Measurements from ENCODE around the gene ADCY5. TPM values are rescaled to one million over a fixed set of nuclear protein-coding genes. Genes with fewer than 3 reads are reported as not detected.

ADCY5 gene
- total and polyA plus RNA-seq, 2 donors (not counting 1 experiment from before 2014, with no cell fraction given) = not detected

GRCh38 chr3:123267821-123268220, 181.1 kb downstream of the ADCY5 start:
- H2AFZ ChIP-seq (ENCODE audit: insufficient read depth, low read depth, low read length, poor library complexity, severe bottlenecking) = no peak overlapping the region
- H3K4me3 Mint-ChIP-seq = no peak overlapping the region
- no peaks in the 10 kb centered on the region for H3K27me3 Mint-ChIP-seq
- no peak overlapping the region for H3K9ac ChIP-seq (ENCODE audit: low read length)
- no peaks in the 10 kb centered on the region for H4K20me1 ChIP-seq (ENCODE audit: control insufficient read depth, insufficient read depth, low read length, poor library complexity, severe bottlenecking)
- peaks cover 0 to 2% of the 10 kb centered on the region in 2 experiments for H3K36me3 ChIP-seq (replicated peaks in 1 of 2; ENCODE audit: control extremely low read depth in 1 of 2, control insufficient read depth in 1 of 2, extremely low read depth in 1 of 2, insufficient read depth in 2 of 2, low read length in 1 of 2)
- H3K27ac Mint-ChIP-seq = peak overlapping the region; percentile 37
- DNase-seq (no peak), ATAC-seq (ENCODE audit: low read depth) (no peak)
- no peaks in the 10 kb centered on the region for H3K27me3 ChIP-seq (replicated peaks in 1 of 4; ENCODE audit: control extremely low read depth in 1 of 4, control insufficient read depth in 3 of 4, insufficient read depth in 4 of 4, low read length in 3 of 4)
- H3K79me2 ChIP-seq (ENCODE audit: control insufficient read depth, insufficient read depth, low read length) = no peaks in the 10 kb centered on the region
- H3K9me3 ChIP-seq (ENCODE audit: control extremely low read depth in 1 of 3, control insufficient read depth in 2 of 3, insufficient read depth in 1 of 3, low read length in 2 of 3) = no peaks in the 10 kb centered on the region
- H3K27ac ChIP-seq (ENCODE audit: low read length in 2 of 2) = no peak overlapping the region
- no peaks in the 10 kb centered on the region for H3K4me1 Mint-ChIP-seq
- H3K4me1 ChIP-seq (ENCODE audit: control insufficient read depth in 2 of 2, insufficient read depth in 2 of 2, low read length in 2 of 2) = no peaks in the 10 kb centered on the region
- 94% methylated on average over 2 of the region's 2 CpGs for WGBS (ENCODE audit: insufficient coverage)
- no peak overlapping the region for H3K4me2 ChIP-seq (replicated peaks; ENCODE audit: low read depth, low read length, poor library complexity, severe bottlenecking)
- H3K9me3 Mint-ChIP-seq (ENCODE audit: insufficient read depth) = no peaks in the 10 kb centered on the region
- H3K4me3 ChIP-seq (ENCODE audit: control extremely low read depth in 1 of 5, extremely low read depth in 1 of 5, insufficient read depth in 1 of 5, low read depth in 2 of 5, low read length in 4 of 5) = no peak overlapping the region
- POLR2A ChIA-PET = no interaction called here
- CTCF ChIA-PET = no interaction called here
- intact Hi-C loops (cut with micrococcal nuclease) = loop anchor here (10.0 kb wide), 1 partner anchor 243 kb away; the partner anchor contains the start of gene SEMA5B
- no peak for TF ChIP-seq EZH2 (IDR thresholded peaks at IDR 0.05; ENCODE audit: borderline replicate concordance, insufficient read depth, low read depth, low read length, poor library complexity, severe bottlenecking)
- TF ChIP-seq CTCF (IDR thresholded peaks at IDR 0.05) = no peak

- no peak overlapping the region for H3K4me3 Mint-ChIP-seq
- DNase-seq (no peak), ATAC-seq (ENCODE audit: low read depth) (no peak)
- intact Hi-C loops (cut with micrococcal nuclease) = loop anchor here (10.0 kb wide), 1 partner anchor 239 kb away; the partner anchor contains the start of gene SEMA5B
- no peaks in the 10 kb centered on the region for H3K4me1 Mint-ChIP-seq
- Histone ChIP-seq H3K9me3 (ENCODE audit: control extremely low read depth in 1 of 3, control insufficient read depth in 2 of 3, insufficient read depth in 1 of 3, low read length in 2 of 3) (no peaks in the 10 kb centered on the region), H3K27me3 (replicated peaks in 1 of 4; ENCODE audit: control extremely low read depth in 1 of 4, control insufficient read depth in 3 of 4, insufficient read depth in 4 of 4, low read length in 3 of 4) (no peaks in the 10 kb centered on the region), H3K36me3 (replicated peaks in 1 of 2; ENCODE audit: control extremely low read depth in 1 of 2, control insufficient read depth in 1 of 2, extremely low read depth in 1 of 2, insufficient read depth in 2 of 2, low read length in 1 of 2) (peaks cover 0 to 8% of the 10 kb centered on the region in 2 experiments), H3K9ac (ENCODE audit: low read length) (no peak overlapping the region), H3K4me2 (replicated peaks; ENCODE audit: low read depth, low read length, poor library complexity, severe bottlenecking) (no peak overlapping the region), H4K20me1 (ENCODE audit: control insufficient read depth, insufficient read depth, low read length, poor library complexity, severe bottlenecking) (no peaks in the 10 kb centered on the region), H2AFZ (ENCODE audit: insufficient read depth, low read depth, low read length, poor library complexity, severe bottlenecking) (no peak overlapping the region), H3K79me2 (ENCODE audit: control insufficient read depth, insufficient read depth, low read length) (no peaks in the 10 kb centered on the region), H3K27ac (ENCODE audit: low read length in 2 of 2) (no peak overlapping the region), H3K4me1 (ENCODE audit: control insufficient read depth in 2 of 2, insufficient read depth in 2 of 2, low read length in 2 of 2) (no peaks in the 10 kb centered on the region), H3K4me3 (ENCODE audit: control extremely low read depth in 1 of 5, extremely low read depth in 1 of 5, insufficient read depth in 1 of 5, low read depth in 2 of 5, low read length in 4 of 5) (no peak overlapping the region)
- ChIA-PET POLR2A (interaction anchor here (0.5 kb wide), 1 partner anchor 237 kb away, joined by 3 read pairs; the partner anchor contains the start of gene SEMA5B), CTCF (no interaction called here)
- WGBS (ENCODE audit: insufficient coverage) = 100% methylated on average over 1 of the region's 2 CpGs
- TF ChIP-seq CTCF (IDR thresholded peaks at IDR 0.05) (no peak), EZH2 (IDR thresholded peaks at IDR 0.05; ENCODE audit: borderline replicate concordance, insufficient read depth, low read depth, low read length, poor library complexity, severe bottlenecking) (no peak)
- H3K27ac Mint-ChIP-seq = no peak overlapping the region
- no peaks in the 10 kb centered on the region for H3K9me3 Mint-ChIP-seq (ENCODE audit: insufficient read depth)
- no peaks in the 10 kb centered on the region for H3K27me3 Mint-ChIP-seq
Observed at GRCh38 chr3:123263941-123264340, 184.9 kb downstream of the ADCY5 start.
